ENCODE data around the gene RAP1GDS1.

DNA sequence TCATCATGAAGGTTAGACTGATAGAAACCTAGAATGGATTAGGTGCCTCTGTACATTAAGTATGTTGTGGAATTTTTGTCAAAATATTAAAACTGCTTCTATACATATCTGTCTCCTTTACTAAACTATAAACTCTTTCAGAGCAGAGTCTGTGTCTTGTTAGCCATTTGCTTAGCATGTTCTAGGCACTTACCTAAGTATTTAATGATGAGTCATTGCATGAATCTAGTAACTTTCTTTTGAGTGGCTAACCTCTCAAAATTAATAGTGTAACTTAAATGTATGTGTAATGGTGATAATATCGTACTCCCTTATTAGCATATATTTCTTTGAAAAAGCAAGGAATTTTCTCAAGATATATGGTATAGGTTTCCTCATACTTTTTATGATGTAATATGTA is 57.8 kb downstream of the RAP1GDS1 start:
- no peak for TF ChIP-seq ESRRG (CRISPR knock-in tag; IDR thresholded peaks at IDR 0.05)
- TF ChIP-seq PPARA (CRISPR knock-in tag; IDR thresholded peaks at IDR 0.05; ENCODE audit: borderline replicate concordance): no peak
- TF ChIP-seq, protein P1, sequence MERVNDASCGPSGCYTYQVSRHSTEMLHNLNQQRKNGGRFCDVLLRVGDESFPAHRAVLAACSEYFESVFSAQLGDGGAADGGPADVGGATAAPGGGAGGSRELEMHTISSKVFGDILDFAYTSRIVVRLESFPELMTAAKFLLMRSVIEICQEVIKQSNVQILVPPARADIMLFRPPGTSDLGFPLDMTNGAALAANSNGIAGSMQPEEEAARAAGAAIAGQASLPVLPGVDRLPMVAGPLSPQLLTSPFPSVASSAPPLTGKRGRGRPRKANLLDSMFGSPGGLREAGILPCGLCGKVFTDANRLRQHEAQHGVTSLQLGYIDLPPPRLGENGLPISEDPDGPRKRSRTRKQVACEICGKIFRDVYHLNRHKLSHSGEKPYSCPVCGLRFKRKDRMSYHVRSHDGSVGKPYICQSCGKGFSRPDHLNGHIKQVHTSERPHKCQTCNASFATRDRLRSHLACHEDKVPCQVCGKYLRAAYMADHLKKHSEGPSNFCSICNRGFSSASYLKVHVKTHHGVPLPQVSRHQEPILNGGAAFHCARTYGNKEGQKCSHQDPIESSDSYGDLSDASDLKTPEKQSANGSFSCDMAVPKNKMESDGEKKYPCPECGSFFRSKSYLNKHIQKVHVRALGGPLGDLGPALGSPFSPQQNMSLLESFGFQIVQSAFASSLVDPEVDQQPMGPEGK (CRISPR knock-in tag; IDR thresholded peaks at IDR 0.05; ENCODE audit: borderline replicate concordance): no peak
- no peak for TF ChIP-seq ZFP30 (CRISPR knock-in tag; IDR thresholded peaks at IDR 0.05)
- TF ChIP-seq RARB (CRISPR knock-in tag; IDR thresholded peaks at IDR 0.05): no peak
- no peak for TF ChIP-seq ARNTL (CRISPR knock-in tag; IDR thresholded peaks at IDR 0.05; ENCODE audit: borderline replicate concordance, low read depth)
- no peak for TF ChIP-seq TSHZ2 (CRISPR knock-in tag; IDR thresholded peaks at IDR 0.05)
- TF ChIP-seq CREB5 (CRISPR knock-in tag; IDR thresholded peaks at IDR 0.05; ENCODE audit: low read depth): no peak
- no peak for TF ChIP-seq SNAI2 (CRISPR knock-in tag; IDR thresholded peaks at IDR 0.05)
- TF ChIP-seq ZFP3 (CRISPR knock-in tag; IDR thresholded peaks at IDR 0.05): no peak
- no peak for TF ChIP-seq CSDC2 (CRISPR knock-in tag; IDR thresholded peaks at IDR 0.05)
- TF ChIP-seq BACH2 (CRISPR knock-in tag; IDR thresholded peaks at IDR 0.05; ENCODE audit: borderline replicate concordance): no peak
- TF ChIP-seq ZNF70 (CRISPR knock-in tag; IDR thresholded peaks at IDR 0.05): no peak
- no peak for TF ChIP-seq TOX (CRISPR knock-in tag; IDR thresholded peaks at IDR 0.05; ENCODE audit: borderline replicate concordance)

All from SK-N-SH treated with all-trans-retinoic acid at 6 μM for 48 hours (cell line).